Tibial nerve (tissue), 3 donors: ENCODE data around the gene TSEN54.

ENCODE experiments used
- POLR2A ChIP-seq, 2 donors: fragments of 450-650 bp; IDR thresholded peaks; one replicate each; pipeline ENCODE4 v1.6.1; 2017; ENCODE audit warnings: antibody characterized with exemption in 2 of 2, mild to moderate bottlenecking in 2 of 2, moderate library complexity in 2 of 2
- TF ChIP-seq, protein P1 (sequence below), 5 experiments: fragments of 200-600 bp in 3 of 5; fragments of 450-650 bp in 2 of 5; sonication (generic) in 3 of 5; IDR thresholded peaks; one replicate each; pipeline ENCODE4 v1.5.1; 2016 to 2019; ENCODE audit warnings: antibody characterized with exemption in 5 of 5, mild to moderate bottlenecking in 3 of 5, moderate library complexity in 2 of 5

DNA sequence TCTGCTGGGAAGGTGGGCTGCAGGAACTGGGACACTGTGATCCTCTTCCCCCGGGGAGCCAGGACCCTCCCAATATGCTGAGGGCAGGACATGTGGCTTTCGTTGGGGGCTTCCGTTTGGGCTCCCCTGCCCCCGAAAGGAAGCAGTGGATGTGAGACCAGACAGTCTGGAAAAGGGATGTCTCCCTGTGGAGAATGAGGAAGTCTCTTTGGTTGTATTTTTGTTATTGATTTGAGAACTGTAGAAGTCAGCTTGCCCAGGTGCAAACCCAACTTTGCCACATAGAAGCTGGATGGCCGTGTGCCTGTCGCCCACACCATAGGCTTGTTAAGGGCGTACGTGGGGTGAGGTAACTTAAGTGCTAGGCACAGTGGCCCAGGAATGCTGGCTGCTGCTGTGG is 27.9 kb downstream of the TSEN54 start:
- TF ChIP-seq, protein P1, sequence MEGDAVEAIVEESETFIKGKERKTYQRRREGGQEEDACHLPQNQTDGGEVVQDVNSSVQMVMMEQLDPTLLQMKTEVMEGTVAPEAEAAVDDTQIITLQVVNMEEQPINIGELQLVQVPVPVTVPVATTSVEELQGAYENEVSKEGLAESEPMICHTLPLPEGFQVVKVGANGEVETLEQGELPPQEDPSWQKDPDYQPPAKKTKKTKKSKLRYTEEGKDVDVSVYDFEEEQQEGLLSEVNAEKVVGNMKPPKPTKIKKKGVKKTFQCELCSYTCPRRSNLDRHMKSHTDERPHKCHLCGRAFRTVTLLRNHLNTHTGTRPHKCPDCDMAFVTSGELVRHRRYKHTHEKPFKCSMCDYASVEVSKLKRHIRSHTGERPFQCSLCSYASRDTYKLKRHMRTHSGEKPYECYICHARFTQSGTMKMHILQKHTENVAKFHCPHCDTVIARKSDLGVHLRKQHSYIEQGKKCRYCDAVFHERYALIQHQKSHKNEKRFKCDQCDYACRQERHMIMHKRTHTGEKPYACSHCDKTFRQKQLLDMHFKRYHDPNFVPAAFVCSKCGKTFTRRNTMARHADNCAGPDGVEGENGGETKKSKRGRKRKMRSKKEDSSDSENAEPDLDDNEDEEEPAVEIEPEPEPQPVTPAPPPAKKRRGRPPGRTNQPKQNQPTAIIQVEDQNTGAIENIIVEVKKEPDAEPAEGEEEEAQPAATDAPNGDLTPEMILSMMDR (IDR thresholded peaks at IDR 0.05), result no peak
- no peak for TF ChIP-seq POLR2A (IDR thresholded peaks at IDR 0.05)
